ENCODE results near the gene ANKMY1. TPM values are rescaled to one million over a fixed set of nuclear protein-coding genes. Genes with fewer than 3 reads are reported as not detected.
A peak's percentile ranks its signal among the peaks of the same experiment; 100 is the strongest.

Gene ANKMY1
- total RNA-seq, 3 donors from 2014 or later (not counting 1 experiment from before 2014, with no cell fraction given) = 43.8 to 51.5 (median 46.6) TPM

- Mint-ChIP-seq H3K36me3 (no peaks in the 10 kb centered on the region), H3K27me3 (ENCODE audit: low read depth in 2 of 2) (no peaks in the 10 kb centered on the region), H3K9me3 (no peaks in the 10 kb centered on the region), H3K27ac (no peak overlapping the region), H3K4me3 (no peak overlapping the region), H3K4me1 (no peaks in the 10 kb centered on the region)
- no peaks in the 10 kb centered on the region for H3K27me3 ChIP-seq (ENCODE audit: control insufficient read depth, insufficient read depth, low read length)
- ATAC-seq (no peak), DNase-seq (no peak)
- no peak for TF ChIP-seq CTCF (IDR thresholded peaks at IDR 0.05)
- peaks cover 6% of the 10 kb centered on the region for H3K4me1 ChIP-seq (ENCODE audit: control insufficient read depth, insufficient read depth, low read length)
- intact Hi-C loops (cut with micrococcal nuclease) = no loop called here
- no peak overlapping the region for H3K4me3 ChIP-seq (ENCODE audit: low read length)
- peaks cover 45% of the 10 kb centered on the region for H3K36me3 ChIP-seq (ENCODE audit: control insufficient read depth, insufficient read depth, low read length)
- no peak overlapping the region for H3K27ac ChIP-seq (ENCODE audit: low read length)
- H3K9me3 ChIP-seq (ENCODE audit: control insufficient read depth, insufficient read depth, low read length) = no peaks in the 10 kb centered on the region
- 94% methylated on average over 22 of the region's 22 CpGs for WGBS (ENCODE audit: insufficient coverage)
Observed at GRCh38 chr2:240597419-240598181, 39.8 kb upstream of the ANKMY1 start.

- DNase-seq (no peak), ATAC-seq (no peak)
- Histone ChIP-seq H3K4me3 (ENCODE audit: low read length) (no peak overlapping the region), H3K9me3 (ENCODE audit: control insufficient read depth, insufficient read depth, low read length) (no peaks in the 10 kb centered on the region), H3K27me3 (ENCODE audit: control insufficient read depth, insufficient read depth, low read length) (no peaks in the 10 kb centered on the region), H3K36me3 (ENCODE audit: control insufficient read depth, insufficient read depth, low read length) (peaks cover 47% of the 10 kb centered on the region), H3K27ac (ENCODE audit: low read length) (no peak overlapping the region), H3K4me1 (ENCODE audit: control insufficient read depth, insufficient read depth, low read length) (peaks cover 6% of the 10 kb centered on the region)
- TF ChIP-seq CTCF (IDR thresholded peaks at IDR 0.05) = no peak
- Mint-ChIP-seq H3K27ac (no peak overlapping the region), H3K4me1 (no peaks in the 10 kb centered on the region), H3K4me3 (no peak overlapping the region), H3K9me3 (no peaks in the 10 kb centered on the region), H3K36me3 (no peaks in the 10 kb centered on the region), H3K27me3 (ENCODE audit: low read depth in 2 of 2) (no peaks in the 10 kb centered on the region)
- intact Hi-C loops (cut with micrococcal nuclease) = no loop called here
- 96% methylated on average over 10 of the region's 10 CpGs for WGBS (ENCODE audit: insufficient coverage)
Observed at GRCh38 chr2:240597054-240597418, 39.2 kb upstream of the ANKMY1 start.

- Mint-ChIP-seq H3K36me3 (no peaks in the 10 kb centered on the region), H3K4me1 (peaks cover 0 to 1% of the 10 kb centered on the region in 2 donors), H3K27me3 (ENCODE audit: low read depth in 2 of 2) (no peaks in the 10 kb centered on the region), H3K27ac (no peak overlapping the region), H3K9me3 (no peaks in the 10 kb centered on the region), H3K4me3 (no peak overlapping the region)
- no peak overlapping the region for H3K4me3 ChIP-seq (ENCODE audit: low read length)
- ATAC-seq (no peak), DNase-seq (no peak)
- H3K36me3 ChIP-seq (ENCODE audit: control insufficient read depth, insufficient read depth, low read length) = peaks cover 52% of the 10 kb centered on the region
- 94% methylated on average over 23 of the region's 23 CpGs for WGBS (ENCODE audit: insufficient coverage)
- no peaks in the 10 kb centered on the region for H3K27me3 ChIP-seq (ENCODE audit: control insufficient read depth, insufficient read depth, low read length)
- no peaks in the 10 kb centered on the region for H3K9me3 ChIP-seq (ENCODE audit: control insufficient read depth, insufficient read depth, low read length)
- TF ChIP-seq CTCF (IDR thresholded peaks at IDR 0.05) = no peak
- peaks cover 6% of the 10 kb centered on the region for H3K4me1 ChIP-seq (ENCODE audit: control insufficient read depth, insufficient read depth, low read length)
- H3K27ac ChIP-seq (ENCODE audit: low read length) = no peak overlapping the region
- intact Hi-C loops (cut with micrococcal nuclease) = no loop called here
Observed at GRCh38 chr2:240596491-240596931, 38.7 kb upstream of the ANKMY1 start.

GRCh38 chr2:240596080-240596460 is 38.3 kb upstream of the ANKMY1 start:
- Mint-ChIP-seq H3K27me3 (ENCODE audit: low read depth in 2 of 2) (no peaks in the 10 kb centered on the region), H3K4me3 (no peak overlapping the region), H3K27ac (peak overlapping the region in 1 of 2 donors; percentile 35), H3K4me1 (peaks cover 0 to 5% of the 10 kb centered on the region in 2 donors), H3K36me3 (no peaks in the 10 kb centered on the region), H3K9me3 (no peaks in the 10 kb centered on the region)
- TF ChIP-seq CTCF (IDR thresholded peaks at IDR 0.05) = no peak
- ATAC-seq = no peak
- intact Hi-C loops (cut with micrococcal nuclease) = no loop called here
- Histone ChIP-seq H3K4me3 (ENCODE audit: low read length) (no peak overlapping the region), H3K36me3 (ENCODE audit: control insufficient read depth, insufficient read depth, low read length) (peaks cover 57% of the 10 kb centered on the region), H3K4me1 (ENCODE audit: control insufficient read depth, insufficient read depth, low read length) (peaks cover 6% of the 10 kb centered on the region), H3K9me3 (ENCODE audit: control insufficient read depth, insufficient read depth, low read length) (no peaks in the 10 kb centered on the region), H3K27me3 (ENCODE audit: control insufficient read depth, insufficient read depth, low read length) (no peaks in the 10 kb centered on the region), H3K27ac (ENCODE audit: low read length) (no peak overlapping the region)
- WGBS (ENCODE audit: insufficient coverage) = 96% methylated on average over 17 of the region's 17 CpGs
- DNase-seq = no peak

Data from natural killer cell (primary cell).